Astrocyte (in vitro differentiated cells and primary cell): ENCODE data around the gene MLLT10.

Experiments
- CTCF ChIP-seq: IDR thresholded peaks from 2 replicates; pipeline ENCODE4 v1.5.1; 2011; ENCODE audit warnings: low read depth, mild to moderate bottlenecking, inconsistent platforms, low read length, moderate library complexity; ENCODE audit not compliant: insufficient read depth
- EZH2 ChIP-seq: IDR thresholded peaks from 2 replicates; pipeline ENCODE4 v1.6.1; 2012; ENCODE audit warnings: mild to moderate bottlenecking, low read length, inconsistent platforms; ENCODE audit not compliant: insufficient read depth

GRCh38 chr10:21593986-21594385 lies 60.0 kb downstream of the MLLT10 start:
- no peak for TF ChIP-seq CTCF
- no peak for TF ChIP-seq EZH2
